GM12878 (cell line): ENCODE data around the gene TMEM239. TPM values are rescaled to one million over a fixed set of nuclear protein-coding genes. Genes with fewer than 3 reads are reported as not detected.

Experiments
- ATAC-seq: fragments of 200-7000 bp; cut with Tn5 transposase; 3 replicates; pipeline ENCODE4 v1.9.1; 2020; ENCODE audit warnings: mild to moderate bottlenecking, moderate library complexity
- BruUV-seq: library from RNA; stranded (reverse); fragments of 400-500 nt; replicated peaks from 2 replicates; lab custom pipeline; 2021; lab: Mats Ljungman, UMichigan
- CTCF ChIA-PET: fragments of 300-600 bp; sonication (Branson Sonifier 250); formaldehyde crosslinking; extraction: SDS; loops from one replicate; lab custom pipeline; 2021; ENCODE audit warnings: inconsistent platforms; lab: Yijun Ruan, JAX
- POLR2A ChIA-PET: fragments of 350-600 bp; formaldehyde crosslinking; extraction: SDS; loops from one replicate; lab custom pipeline; 2021; ENCODE audit warnings: inconsistent platforms; lab: Charles Lee
- RAD21 ChIA-PET: fragments of 300-600 bp; sonication (Branson Sonifier 250); formaldehyde crosslinking; loops from one replicate; lab custom pipeline; 2023; ENCODE audit warnings: antibody characterized with exemption; ENCODE audit not compliant: unreplicated experiment; lab: Charles Lee
- SMC1A ChIA-PET: fragments of 300-600 bp; sonication (Branson Sonifier 250); formaldehyde crosslinking; loops from one replicate; lab custom pipeline; 2023; ENCODE audit not compliant: unreplicated experiment, uncharacterized antibody; lab: Charles Lee
- DNase-seq: peaks from one replicate; pipeline ENCODE4 v3.0.0-alpha.2; 2011; ENCODE audit warnings: low read depth, low spot score
- FAIRE-seq: peaks from 3 replicates; lab custom pipeline; 2011; peaks lifted over from hg19 to GRCh38; lab: Jason Lieb, UNC
- H2AFZ ChIP-seq: 2 replicates; pipeline ENCODE4 v1.6.0; 2011; ENCODE audit warnings: low read depth, low read length, control low read depth; ENCODE audit not compliant: control insufficient read depth
- H3K27ac ChIP-seq: 2 replicates; pipeline ENCODE4 v1.5.1; 2011; ENCODE audit warnings: control low read depth; ENCODE audit not compliant: control insufficient read depth, insufficient read depth
- H3K27me3 ChIP-seq, 2 experiments: replicated peaks in 1 of 2; 2 replicates each; pipeline versions ENCODE4 v1.6.0 to v1.6.1; 2011; ENCODE audit warnings: low read length in 1 of 2; ENCODE audit not compliant: control insufficient read depth in 2 of 2, insufficient read depth in 2 of 2
- H3K36me3 ChIP-seq, 2 experiments: 2 replicates each; pipeline ENCODE4 v1.5.1; 2011; ENCODE audit warnings: low read length in 1 of 2; ENCODE audit not compliant: control insufficient read depth in 2 of 2, insufficient read depth in 2 of 2
- H3K4me1 ChIP-seq: 2 replicates; pipeline ENCODE4 v1.6.1; 2011; ENCODE audit warnings: mild to moderate bottlenecking, low read length, moderate library complexity, mixed read lengths; ENCODE audit not compliant: control insufficient read depth, insufficient read depth
- H3K4me2 ChIP-seq: 2 replicates; pipeline ENCODE4 v1.6.0; 2011; ENCODE audit warnings: control low read depth; ENCODE audit not compliant: control insufficient read depth, insufficient read depth
- H3K4me3 ChIP-seq: fragments of 200-600 bp; sonication (generic); 2 replicates; pipeline ENCODE4 v1.5.1; 2016
- H3K79me2 ChIP-seq: 2 replicates; pipeline ENCODE4 v1.6.0; 2011; ENCODE audit warnings: low read length; ENCODE audit not compliant: control insufficient read depth, insufficient read depth
- H3K9ac ChIP-seq: 2 replicates; pipeline ENCODE4 v1.8.0; 2011; ENCODE audit warnings: low read length, control low read depth, mixed read lengths; ENCODE audit not compliant: control insufficient read depth, insufficient read depth
- H3K9me3 ChIP-seq: replicated peaks from 3 replicates; pipeline ENCODE4 v1.5.1; 2011; ENCODE audit warnings: mild to moderate bottlenecking, low read length; ENCODE audit not compliant: control insufficient read depth, insufficient read depth
- H4K20me1 ChIP-seq: 2 replicates; pipeline ENCODE4 v1.6.0; 2011; ENCODE audit not compliant: control insufficient read depth, insufficient read depth
- CREB1 ChIP-seq: IDR thresholded peaks from 2 replicates; pipeline ENCODE4 v1.6.1; 2012; ENCODE audit warnings: low read depth, mild to moderate bottlenecking, inconsistent platforms
- FOXK2 ChIP-seq: fragments of 450-650 bp; IDR thresholded peaks from 2 replicates; pipeline ENCODE4 v1.6.1; 2017; ENCODE audit warnings: mild to moderate bottlenecking, moderate library complexity
- GABPA ChIP-seq: IDR thresholded peaks from 2 replicates; pipeline ENCODE4 v1.6.1; 2014; ENCODE audit warnings: antibody characterized with exemption, low read depth, mild to moderate bottlenecking, inconsistent platforms
- HCFC1 ChIP-seq: fragments of 150-350 bp; IDR thresholded peaks from 2 replicates; pipeline ENCODE4 v1.6.1; 2014; ENCODE audit warnings: low read length
- IKZF1 ChIP-seq: fragments of 450-650 bp; conservative IDR thresholded peaks from 2 replicates; pipeline ENCODE4 v1.6.1; 2017; ENCODE audit warnings: antibody characterized with exemption, mild to moderate bottlenecking
- KAT2A ChIP-seq: conservative IDR thresholded peaks from 2 replicates; pipeline ENCODE4 v1.6.1; 2011; ENCODE audit warnings: low read depth, low read length; ENCODE audit not compliant: control insufficient read depth
- MEF2A ChIP-seq: IDR thresholded peaks from 2 replicates; pipeline ENCODE4 v1.6.1; 2011; ENCODE audit warnings: low read depth, mild to moderate bottlenecking, low read length, moderate library complexity; ENCODE audit not compliant: insufficient read depth
- NR2C2 ChIP-seq: IDR thresholded peaks from 2 replicates; pipeline ENCODE4 v1.6.1; 2011; ENCODE audit warnings: borderline replicate concordance, low read depth; ENCODE audit not compliant: control insufficient read depth, insufficient read length
- POLR2A ChIP-seq: IDR thresholded peaks from 2 replicates; pipeline ENCODE4 v1.6.1; 2011; ENCODE audit warnings: low read depth, mild to moderate bottlenecking, low read length
- POLR2AphosphoS5 ChIP-seq: IDR thresholded peaks from 2 replicates; pipeline ENCODE4 v1.6.1; 2011; ENCODE audit warnings: mild to moderate bottlenecking, low read length, inconsistent platforms
- RBBP5 ChIP-seq: fragments of 200-600 bp; sonication (generic); conservative IDR thresholded peaks from 2 replicates; pipeline ENCODE4 v1.6.1; 2016
- SMARCA5 ChIP-seq: fragments of 450-650 bp; IDR thresholded peaks from 2 replicates; pipeline ENCODE4 v1.6.1; 2017; ENCODE audit warnings: mild to moderate bottlenecking
- TCF7 ChIP-seq: IDR thresholded peaks from 2 replicates; pipeline ENCODE4 v1.6.1; 2014; ENCODE audit warnings: antibody characterized with exemption, borderline replicate concordance
- WGBS: methylation state at CpG from one replicate; pipeline ENCODE4 v1.1.6; 2016; ENCODE audit warnings: low lambda C conversion rate; ENCODE audit not compliant: insufficient replicate concordance, insufficient coverage; ENCODE audit errors: missing lambda C conversion rate; 5-methylcytosine and 5-hydroxymethylcytosine counted together
- in situ Hi-C: fragments of 300-500 bp; cut with MboI; formaldehyde crosslinking; loops from 9 replicates; pipeline ENCODE4 v1.14.3; 2018; ENCODE audit warnings: mixed read lengths
- intact Hi-C: fragments of 100-400 bp; cut with micrococcal nuclease; formaldehyde crosslinking; loops from one replicate; pipeline ENCODE4 v1.14.2; 2022; ENCODE audit not compliant: unreplicated experiment
- polyA plus RNA-seq, 11 experiments: library from polyadenylated mRNA; depleted of rRNA in 4 of 11; unstranded in 6 of 11; stranded (reverse) in 5 of 11; fragments of >200 nt; fragmentation: Nextera tagmentation in 4 of 11; fragmentation: Illumina TruSeq in 1 of 11; extraction: Ambion mirVana in 4 of 11; extraction: Trizol in 1 of 11; gene quantifications; 1 replicate in 1 of 11; 2 replicates in 10 of 11; pipeline versions ENCODE4 v1.2.1 to v1.2.3, GENCODE V29; 2011 to 2016; ENCODE audit warnings: inconsistent platforms in 2 of 11, missing spikeins in 2 of 11, low read depth in 1 of 11
- total RNA-seq, 4 experiments: library from RNA; depleted of rRNA in 3 of 4; stranded (reverse); fragments of >200 nt in 3 of 4; fragmentation: Illumina TruSeq in 1 of 4; extraction: Trizol in 1 of 4; gene quantifications; 2 replicates each; pipeline versions ENCODE4 v1.2.1 to v1.2.3, GENCODE V29; 2013 to 2021
- TF ChIP-seq, protein P1 (sequence below): fragments of 450-650 bp; IDR thresholded peaks from 2 replicates; pipeline ENCODE4 v1.6.1; 2018; ENCODE audit warnings: mild to moderate bottlenecking, low read depth, moderate library complexity; ENCODE audit not compliant: partially characterized antibody
- TF ChIP-seq, protein P2 (sequence below): fragments of 150-350 bp; IDR thresholded peaks from 2 replicates; pipeline ENCODE4 v1.6.1; 2014; ENCODE audit warnings: mild to moderate bottlenecking, low read depth, low read length

TMEM239 gene
- total and polyA plus RNA-seq, 10 of the 15 experiments (the other 5 are each of a cell fraction or from before 2014, with no cell fraction given) = not detected

DNA sequence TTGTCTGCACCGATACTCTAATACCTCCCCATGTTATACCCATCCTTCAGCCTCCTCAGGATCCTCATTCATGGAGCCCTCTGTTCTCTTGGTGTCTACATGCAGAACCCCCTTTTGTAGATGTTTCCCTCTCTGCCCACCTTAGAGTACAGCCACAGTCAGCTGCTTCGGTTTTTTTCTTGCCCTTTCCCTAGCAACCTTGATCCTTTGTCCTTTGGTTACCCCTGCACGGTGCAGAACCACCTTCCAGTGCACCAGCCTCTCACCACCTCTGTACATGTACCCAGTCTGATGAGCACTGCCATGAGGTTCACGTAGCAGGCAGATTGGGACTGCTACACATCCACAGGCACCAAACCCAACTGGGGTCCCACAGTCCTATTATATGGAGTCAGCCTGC, 31.6 kb downstream of the TMEM239 start:
- in situ Hi-C loops (no loop called here), intact Hi-C loops (no loop called here)
- BruUV-seq = no TSS peak
- no peaks in the 10 kb centered on the region for H3K79me2 ChIP-seq
- WGBS = 80% methylated on average over 4 of the region's 4 CpGs
- H3K4me3 ChIP-seq = no peak overlapping the region
- H3K9me3 ChIP-seq = no peaks in the 10 kb centered on the region
- H3K27me3 ChIP-seq = no peaks in the 10 kb centered on the region
- ChIA-PET SMC1A (no interaction called here), CTCF (no interaction called here), POLR2A (no interaction called here), RAD21 (no interaction called here)
- DNase-seq (no peak), FAIRE-seq (no peak), ATAC-seq (no peak)
- no peak overlapping the region for H3K27ac ChIP-seq
- H3K36me3 ChIP-seq = no peaks in the 10 kb centered on the region
- no peak overlapping the region for H3K4me2 ChIP-seq
- no peaks in the 10 kb centered on the region for H4K20me1 ChIP-seq
- TF ChIP-seq SMARCA5 = no peak
- TF ChIP-seq HCFC1 = no peak
- no peak for TF ChIP-seq TCF7
- no peak for TF ChIP-seq IKZF1
- peaks cover 5% of the 10 kb centered on the region; the same call in 1 of the 2 replicates for H3K4me1 ChIP-seq
- no peak overlapping the region for H3K9ac ChIP-seq
- no peak overlapping the region for H2AFZ ChIP-seq

DNA sequence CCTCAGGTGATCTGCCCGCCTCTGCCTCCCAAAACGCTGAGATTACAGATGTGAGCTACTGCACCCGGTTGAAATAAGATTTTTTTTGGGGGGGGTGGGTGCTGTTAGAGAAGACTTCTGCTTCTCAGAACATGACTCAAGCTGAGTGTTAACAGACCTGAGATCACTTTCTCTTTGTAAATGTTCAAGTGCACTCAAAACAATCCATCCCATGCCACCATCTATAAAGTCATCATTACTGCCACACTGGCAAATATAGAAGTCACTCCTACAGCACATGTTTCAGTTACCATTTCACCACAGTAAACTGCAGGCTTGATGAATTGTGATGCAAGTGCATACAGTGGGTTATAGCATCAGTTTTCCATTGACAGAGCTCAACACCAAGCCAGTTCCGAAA, 33.4 kb downstream of the TMEM239 start:
- ChIA-PET CTCF (interaction anchor here (1.4 kb wide), 1 partner anchor 9 kb away, joined by 5 read pairs; no protein-coding TSS in a partner anchor), RAD21 (no interaction called here), POLR2A (interaction anchor here (0.6 kb wide), 1 partner anchor 353 kb away, joined by 3 read pairs; no protein-coding TSS in a partner anchor), SMC1A (interaction anchor here (1.8 kb wide), 1 partner anchor 11 kb away, joined by 3 read pairs; no protein-coding TSS in a partner anchor)
- Histone ChIP-seq H3K27ac (no peak overlapping the region), H3K36me3 (no peaks in the 10 kb centered on the region), H3K4me3 (no peak overlapping the region), H3K4me1 (peaks cover 5% of the 10 kb centered on the region; the same call in 1 of the 2 replicates), H4K20me1 (no peaks in the 10 kb centered on the region), H3K4me2 (no peak overlapping the region), H3K9ac (no peak overlapping the region), H3K27me3 (no peaks in the 10 kb centered on the region), H3K79me2 (no peaks in the 10 kb centered on the region), H3K9me3 (no peaks in the 10 kb centered on the region), H2AFZ (no peak overlapping the region)
- ATAC-seq = no peak
- in situ Hi-C loops (no loop called here), intact Hi-C loops (no loop called here)
- BruUV-seq = no TSS peak
- DNase-seq = no peak
- no peak for FAIRE-seq
- 89% methylated on average over 4 of the region's 4 CpGs for WGBS
- TF ChIP-seq RBBP5 (no peak), IKZF1 (no peak), POLR2AphosphoS5 (no peak), MEF2A (no peak), NR2C2 (no peak), KAT2A (no peak), FOXK2 (no peak), GABPA (no peak), POLR2A (no peak), CREB1 (no peak)
- TF ChIP-seq, protein P1, sequence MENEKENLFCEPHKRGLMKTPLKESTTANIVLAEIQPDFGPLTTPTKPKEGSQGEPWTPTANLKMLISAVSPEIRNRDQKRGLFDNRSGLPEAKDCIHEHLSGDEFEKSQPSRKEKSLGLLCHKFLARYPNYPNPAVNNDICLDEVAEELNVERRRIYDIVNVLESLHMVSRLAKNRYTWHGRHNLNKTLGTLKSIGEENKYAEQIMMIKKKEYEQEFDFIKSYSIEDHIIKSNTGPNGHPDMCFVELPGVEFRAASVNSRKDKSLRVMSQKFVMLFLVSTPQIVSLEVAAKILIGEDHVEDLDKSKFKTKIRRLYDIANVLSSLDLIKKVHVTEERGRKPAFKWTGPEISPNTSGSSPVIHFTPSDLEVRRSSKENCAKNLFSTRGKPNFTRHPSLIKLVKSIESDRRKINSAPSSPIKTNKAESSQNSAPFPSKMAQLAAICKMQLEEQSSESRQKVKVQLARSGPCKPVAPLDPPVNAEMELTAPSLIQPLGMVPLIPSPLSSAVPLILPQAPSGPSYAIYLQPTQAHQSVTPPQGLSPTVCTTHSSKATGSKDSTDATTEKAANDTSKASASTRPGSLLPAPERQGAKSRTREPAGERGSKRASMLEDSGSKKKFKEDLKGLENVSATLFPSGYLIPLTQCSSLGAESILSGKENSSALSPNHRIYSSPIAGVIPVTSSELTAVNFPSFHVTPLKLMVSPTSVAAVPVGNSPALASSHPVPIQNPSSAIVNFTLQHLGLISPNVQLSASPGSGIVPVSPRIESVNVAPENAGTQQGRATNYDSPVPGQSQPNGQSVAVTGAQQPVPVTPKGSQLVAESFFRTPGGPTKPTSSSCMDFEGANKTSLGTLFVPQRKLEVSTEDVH = no peak
- TF ChIP-seq, protein P2, sequence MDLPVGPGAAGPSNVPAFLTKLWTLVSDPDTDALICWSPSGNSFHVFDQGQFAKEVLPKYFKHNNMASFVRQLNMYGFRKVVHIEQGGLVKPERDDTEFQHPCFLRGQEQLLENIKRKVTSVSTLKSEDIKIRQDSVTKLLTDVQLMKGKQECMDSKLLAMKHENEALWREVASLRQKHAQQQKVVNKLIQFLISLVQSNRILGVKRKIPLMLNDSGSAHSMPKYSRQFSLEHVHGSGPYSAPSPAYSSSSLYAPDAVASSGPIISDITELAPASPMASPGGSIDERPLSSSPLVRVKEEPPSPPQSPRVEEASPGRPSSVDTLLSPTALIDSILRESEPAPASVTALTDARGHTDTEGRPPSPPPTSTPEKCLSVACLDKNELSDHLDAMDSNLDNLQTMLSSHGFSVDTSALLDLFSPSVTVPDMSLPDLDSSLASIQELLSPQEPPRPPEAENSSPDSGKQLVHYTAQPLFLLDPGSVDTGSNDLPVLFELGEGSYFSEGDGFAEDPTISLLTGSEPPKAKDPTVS = no peak
